Activated naive CD4-positive, alpha-beta T cell treated with anti-CD3 and anti-CD28 coated beads, Interleukin-2, amount 10 ng/mL, durations not matched to agents 7 days and 5 days (primary cell): ENCODE data around the gene LRRC32.

Experiments
- CTCF ChIA-PET: fragments of 350-600 bp; sonication (Branson Sonifier 250); formaldehyde crosslinking; loops from one replicate; lab custom pipeline; 2021; ENCODE audit warnings: antibody characterized with exemption; lab: Charles Lee
- DNase-seq: peaks from one replicate; pipeline ENCODE4 v3.0.0-alpha.2; 2020
- H3K27ac Mint-ChIP-seq: one replicate; pipeline ENCODE4 v1.8.0; 2021; ENCODE audit warnings: mild to moderate bottlenecking, moderate library complexity, mixed read lengths
- H3K27me3 Mint-ChIP-seq: one replicate; pipeline ENCODE4 v1.8.0; 2021; ENCODE audit warnings: mild to moderate bottlenecking, mixed read lengths
- H3K36me3 Mint-ChIP-seq: one replicate; pipeline ENCODE4 v1.8.0; 2021; ENCODE audit warnings: mixed read lengths
- H3K4me1 Mint-ChIP-seq: one replicate; pipeline ENCODE4 v1.8.0; 2021; ENCODE audit warnings: mixed read lengths
- H3K4me3 Mint-ChIP-seq: one replicate; pipeline ENCODE4 v1.8.0; 2021; ENCODE audit warnings: mild to moderate bottlenecking, moderate library complexity, mixed read lengths
- H3K9me3 Mint-ChIP-seq: one replicate; pipeline ENCODE4 v1.8.0; 2021; ENCODE audit warnings: mixed read lengths

The LRRC32 gene

DNA sequence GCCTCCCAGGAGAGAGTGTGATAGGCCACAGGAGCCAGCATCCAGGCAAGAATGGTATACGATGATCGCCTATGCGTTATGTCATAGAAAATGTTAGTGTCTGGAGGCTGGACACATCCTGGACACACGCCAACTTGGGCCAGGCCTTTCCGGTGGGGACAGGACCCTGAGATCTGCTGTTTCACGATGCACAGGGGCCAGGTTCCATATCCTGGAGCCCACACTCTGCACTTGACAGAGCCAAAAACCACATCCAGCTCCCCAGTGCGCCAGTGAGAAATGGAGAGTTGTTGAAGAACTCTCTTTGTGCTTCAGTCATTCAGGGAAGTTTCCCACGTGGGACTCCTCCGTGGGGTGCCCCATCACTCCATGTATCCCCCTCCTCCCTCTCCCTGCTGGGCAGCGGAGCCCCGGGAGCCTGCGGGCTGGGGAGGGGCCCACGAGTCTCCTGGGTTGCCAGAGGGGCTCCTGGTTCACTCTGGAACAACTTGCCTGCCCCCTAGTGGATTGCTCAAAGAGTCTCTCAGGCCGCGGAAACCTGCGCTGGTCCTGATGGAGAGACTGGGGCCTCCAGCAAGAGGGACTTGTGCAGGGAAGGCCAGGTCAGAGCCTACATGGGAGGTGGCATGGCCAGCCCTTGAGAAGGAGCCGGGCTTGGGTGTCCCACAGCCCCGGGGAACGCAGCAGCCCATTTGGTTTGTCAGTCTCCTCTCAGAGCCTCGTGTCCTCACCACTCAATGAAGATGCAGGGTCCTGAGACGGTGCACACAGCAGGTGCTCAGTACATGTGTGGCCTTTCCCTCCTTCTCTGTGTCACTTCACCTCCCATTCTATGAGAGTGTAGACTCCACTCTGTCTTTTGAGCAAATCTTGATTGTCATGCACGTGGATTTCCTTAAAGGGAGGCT is 10.2 kb upstream of the LRRC32 start:
- Mint-ChIP-seq H3K9me3 (no peaks in the 10 kb centered on the region), H3K27me3 (peaks cover 53% of the 10 kb centered on the region), H3K27ac (no peak overlapping the region), H3K4me3 (no peak overlapping the region), H3K36me3 (no peaks in the 10 kb centered on the region), H3K4me1 (peaks cover 34% of the 10 kb centered on the region)
- CTCF ChIA-PET = interaction anchor here (0.6 to 3.7 kb wide), 6 partner anchors 10 to 473 kb away, joined by 3 to 19 read pairs (median 5); no protein-coding TSS in a partner anchor
- peak; percentile 79 for DNase-seq

DNA sequence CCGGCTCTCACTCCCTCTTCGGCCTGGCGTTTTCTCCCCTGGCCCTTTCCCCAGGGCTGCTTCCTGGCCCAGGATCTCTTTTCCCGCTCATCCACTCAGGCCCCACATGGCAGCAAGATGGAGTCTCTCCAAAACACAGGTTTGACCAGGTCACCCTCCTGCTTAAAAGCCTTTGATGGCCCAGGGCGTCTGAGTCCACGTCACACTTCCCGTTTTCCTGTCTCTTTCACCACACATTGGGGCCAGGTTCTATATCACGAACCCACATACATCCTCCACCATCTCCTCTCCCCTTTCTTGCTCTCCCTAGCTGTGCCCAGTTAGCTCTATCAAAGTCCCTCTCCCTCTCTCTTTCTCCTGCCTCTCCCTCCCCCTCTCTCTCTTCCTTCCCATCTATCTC is 7.8 kb upstream of the LRRC32 start:
- no peak for DNase-seq
- CTCF ChIA-PET = interaction anchor here (0.9 to 3.7 kb wide), 2 partner anchors 123 to 470 kb away, joined by 3 to 19 read pairs; no protein-coding TSS in a partner anchor
- no peaks in the 10 kb centered on the region for H3K36me3 Mint-ChIP-seq
- peaks cover 63% of the 10 kb centered on the region for H3K27me3 Mint-ChIP-seq
- no peaks in the 10 kb centered on the region for H3K9me3 Mint-ChIP-seq
- H3K4me3 Mint-ChIP-seq = no peak overlapping the region
- H3K4me1 Mint-ChIP-seq = peaks cover 29% of the 10 kb centered on the region
- no peak overlapping the region for H3K27ac Mint-ChIP-seq

DNA sequence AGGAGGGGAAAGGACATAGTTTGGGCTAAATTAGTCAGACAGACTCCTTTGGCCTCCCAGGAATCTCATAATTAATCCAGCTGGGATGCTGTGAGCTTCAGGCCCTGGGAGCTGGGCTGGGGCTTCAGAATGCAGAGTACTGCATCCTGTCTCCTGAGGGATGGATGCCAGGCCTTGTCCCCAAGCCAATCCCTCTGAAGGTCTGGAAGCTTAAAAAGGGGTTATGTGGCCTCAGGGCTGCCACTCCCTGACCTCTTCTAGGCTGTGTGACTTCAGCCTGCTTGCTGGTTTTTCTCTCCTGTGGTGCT is 6.9 kb upstream of the LRRC32 start:
- H3K27ac Mint-ChIP-seq = no peak overlapping the region
- H3K27me3 Mint-ChIP-seq = peaks cover 63% of the 10 kb centered on the region

DNA sequence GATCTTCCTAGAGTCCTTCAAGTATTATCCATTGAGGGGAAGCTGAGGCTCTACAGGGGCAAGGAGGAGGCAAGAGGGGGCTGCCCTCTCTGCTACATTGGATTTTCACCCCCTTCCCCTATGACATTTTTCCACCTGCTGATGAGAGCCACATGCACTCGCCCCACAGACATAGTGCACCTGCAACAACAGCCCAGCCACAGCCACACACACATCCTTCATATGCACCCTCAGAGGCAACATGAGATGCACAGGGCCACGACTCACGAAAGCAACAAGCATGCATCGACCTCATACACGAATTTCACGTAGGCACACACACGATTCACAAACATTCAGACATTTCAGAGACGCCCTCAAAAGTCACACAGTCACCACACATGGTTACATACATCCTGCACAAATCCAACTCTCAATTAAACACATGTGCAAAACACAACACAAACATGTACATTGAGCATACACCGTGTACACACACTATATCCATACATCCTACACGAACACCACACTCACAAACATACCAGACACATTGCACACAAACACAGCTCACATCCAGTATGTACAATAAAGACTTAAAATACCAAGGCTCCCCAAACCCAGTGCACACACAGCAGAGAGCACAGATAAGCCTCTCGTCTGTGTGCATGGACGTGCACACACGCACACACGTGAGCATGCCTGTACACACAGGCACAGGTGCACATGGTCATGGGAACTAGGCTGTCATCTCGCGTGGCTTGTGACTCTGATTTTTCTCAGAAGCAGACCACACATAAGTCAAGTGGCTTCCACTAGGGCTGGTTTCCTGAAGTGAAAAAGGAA is 6.3 kb upstream of the LRRC32 start:
- Mint-ChIP-seq H3K27me3 (peaks cover 64% of the 10 kb centered on the region), H3K9me3 (no peaks in the 10 kb centered on the region), H3K36me3 (no peaks in the 10 kb centered on the region), H3K4me1 (peaks cover 41% of the 10 kb centered on the region), H3K4me3 (no peak overlapping the region), H3K27ac (no peak overlapping the region)
- peak; percentile 35 for DNase-seq
- CTCF ChIA-PET = no interaction called here

More for the DNA sequence above, 6.9 kb upstream of the LRRC32 start:
- Mint-ChIP-seq H3K4me1 (peaks cover 37% of the 10 kb centered on the region), H3K9me3 (no peaks in the 10 kb centered on the region), H3K36me3 (no peaks in the 10 kb centered on the region), H3K4me3 (no peak overlapping the region)
- CTCF ChIA-PET = interaction anchor here (3.7 kb wide), 1 partner anchor 469 kb away, joined by 19 read pairs; no protein-coding TSS in a partner anchor
- DNase-seq = no peak

DNA sequence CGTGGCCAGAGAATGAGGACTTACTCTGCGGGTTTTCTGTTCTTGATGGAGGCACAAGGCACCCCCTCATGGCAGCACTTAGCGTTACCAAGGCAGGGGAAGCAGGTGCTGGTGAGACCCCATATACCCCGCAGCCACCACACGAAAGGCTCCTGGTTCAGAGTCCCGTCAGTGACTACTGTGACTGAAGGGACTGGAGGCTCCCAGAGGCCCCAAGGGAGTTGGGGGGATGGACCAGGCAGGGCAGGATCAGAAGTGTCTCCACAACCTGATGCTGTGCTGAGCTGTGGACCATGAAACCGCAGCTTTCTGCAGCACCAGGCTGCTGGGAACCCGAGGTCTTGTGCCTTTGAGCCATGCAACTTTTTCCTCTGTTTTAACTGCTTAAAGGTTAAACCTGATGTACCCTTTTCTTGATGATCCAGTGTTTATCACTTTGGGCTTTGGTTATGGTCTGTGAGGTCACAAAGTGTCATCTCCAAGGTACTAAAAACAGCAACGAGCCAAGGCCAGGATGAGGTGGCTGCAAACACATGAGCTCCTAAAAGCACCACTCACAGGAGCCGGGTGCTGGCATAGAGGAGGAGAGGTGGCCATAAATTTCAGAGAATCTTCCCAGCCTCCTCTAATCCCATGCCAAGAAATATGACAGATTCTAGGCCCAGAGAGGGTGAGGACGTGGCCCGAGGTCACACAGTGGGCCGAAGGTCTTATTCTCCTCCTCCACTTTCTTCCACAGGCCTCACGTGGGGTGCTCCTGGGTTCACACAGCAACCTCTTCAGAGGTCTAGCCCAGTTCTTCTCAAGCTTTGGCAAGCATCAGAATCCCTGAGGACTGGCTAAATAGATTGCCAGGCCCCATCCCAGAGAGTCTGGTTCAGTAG is 4.2 kb upstream of the LRRC32 start:
- CTCF ChIA-PET = no interaction called here
- no peaks in the 10 kb centered on the region for H3K36me3 Mint-ChIP-seq
- no peak overlapping the region for H3K27ac Mint-ChIP-seq
- peaks cover 50% of the 10 kb centered on the region for H3K4me1 Mint-ChIP-seq
- peaks cover 65% of the 10 kb centered on the region for H3K27me3 Mint-ChIP-seq
- DNase-seq = no peak
- no peaks in the 10 kb centered on the region for H3K9me3 Mint-ChIP-seq
- H3K4me3 Mint-ChIP-seq = no peak overlapping the region

DNA sequence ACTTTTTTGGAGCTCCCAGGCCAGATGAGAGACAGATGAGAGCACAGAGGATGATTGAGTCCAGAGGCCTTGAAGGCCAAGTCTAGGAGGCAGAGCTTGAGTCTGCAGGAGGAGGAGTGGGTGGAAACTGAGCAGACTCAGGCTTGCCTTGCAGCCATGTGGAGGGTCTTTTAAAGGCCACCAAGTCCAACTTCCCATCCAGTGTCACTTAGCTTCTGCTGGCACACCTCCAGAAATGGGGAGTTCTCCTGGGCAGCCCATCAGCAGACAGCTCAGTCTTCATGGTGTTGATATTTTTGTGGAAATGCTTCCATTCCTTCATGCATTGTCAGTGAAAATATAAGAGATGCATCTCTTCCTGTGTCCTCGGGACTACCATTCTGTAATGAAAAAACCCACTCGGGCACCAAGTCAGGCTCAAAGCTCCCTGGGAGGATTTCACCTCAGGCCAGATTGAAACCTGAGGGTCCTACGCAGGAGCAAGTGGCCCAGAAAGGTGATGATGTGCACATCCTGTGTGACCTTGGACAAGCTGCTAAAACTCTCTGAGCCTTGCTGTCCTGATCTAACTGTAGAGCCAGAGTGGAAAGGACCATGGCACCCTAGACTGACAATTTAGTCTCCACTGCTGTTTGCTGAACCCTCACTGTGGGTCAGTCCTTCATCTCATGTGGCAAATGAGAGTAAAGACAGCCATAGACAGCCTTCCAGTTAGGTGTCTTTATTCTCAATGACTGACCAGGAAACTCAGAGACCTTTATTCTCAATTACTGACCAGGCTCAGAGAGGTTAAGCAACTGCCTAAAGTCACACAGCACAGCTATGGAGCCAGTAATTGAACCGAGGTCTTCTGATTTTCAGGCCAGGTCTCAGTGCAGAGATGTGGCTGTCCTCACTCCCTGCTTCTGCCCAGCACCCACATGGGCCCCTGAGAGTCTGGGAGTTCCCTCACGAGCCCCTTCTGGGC is 2.9 kb upstream of the LRRC32 start:
- H3K4me3 Mint-ChIP-seq = no peak overlapping the region
- no peak for DNase-seq
- H3K27me3 Mint-ChIP-seq = peaks cover 65% of the 10 kb centered on the region
- no peaks in the 10 kb centered on the region for H3K9me3 Mint-ChIP-seq
- H3K4me1 Mint-ChIP-seq = peaks cover 46% of the 10 kb centered on the region
- no peaks in the 10 kb centered on the region for H3K36me3 Mint-ChIP-seq
- H3K27ac Mint-ChIP-seq = peak overlapping the region; percentile 68
- CTCF ChIA-PET = interaction anchor here (1.0 to 2.7 kb wide), 5 partner anchors 9 to 74 kb away, joined by 3 to 14 read pairs (median 6); no protein-coding TSS in a partner anchor

DNA sequence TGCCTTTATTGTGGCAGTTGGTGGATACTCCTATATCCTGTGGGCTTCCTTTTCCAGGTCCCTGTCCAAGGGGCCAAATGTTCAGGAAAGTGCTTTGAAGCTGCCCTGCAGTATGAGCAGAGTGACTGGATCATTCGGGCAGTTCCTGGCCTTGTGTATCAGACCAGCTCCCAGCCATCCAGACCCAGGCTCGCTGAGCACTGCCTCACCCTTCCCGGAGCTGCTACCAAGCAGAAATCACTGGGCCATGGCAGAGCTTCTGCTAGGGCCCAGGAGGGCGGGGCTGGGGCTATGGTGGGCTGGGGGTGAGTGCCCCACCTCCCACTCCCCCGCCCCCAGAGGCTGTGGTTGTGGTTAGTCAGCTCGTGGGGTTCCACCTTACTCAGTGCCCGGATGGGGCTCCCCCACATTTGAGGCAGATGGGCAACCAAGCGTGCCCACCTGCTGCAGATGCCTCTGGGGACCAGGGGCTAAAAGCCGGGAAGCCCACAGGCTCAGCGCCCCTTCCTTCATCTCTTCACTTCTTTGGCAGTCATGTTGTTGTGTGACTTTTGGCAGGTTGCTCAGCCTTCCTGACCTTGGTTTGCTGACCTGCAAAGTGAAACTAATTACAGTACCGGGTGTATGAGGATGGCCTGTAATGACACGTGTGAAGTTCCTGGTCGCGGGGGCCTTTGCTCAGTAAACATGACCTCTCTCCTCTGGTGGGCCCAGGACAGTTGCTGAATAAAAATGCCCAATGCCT is 2.1 kb upstream of the LRRC32 start:
- Mint-ChIP-seq H3K4me1 (peaks cover 38% of the 10 kb centered on the region), H3K27ac (peak overlapping the region; percentile 68), H3K9me3 (no peaks in the 10 kb centered on the region), H3K27me3 (peaks cover 65% of the 10 kb centered on the region), H3K36me3 (no peaks in the 10 kb centered on the region), H3K4me3 (no peak overlapping the region)
- DNase-seq = peak; percentile 32
- CTCF ChIA-PET = interaction anchor here (0.5 to 2.7 kb wide), 6 partner anchors 10 to 193 kb away, joined by 3 to 14 read pairs (median 4); no protein-coding TSS in a partner anchor

DNA sequence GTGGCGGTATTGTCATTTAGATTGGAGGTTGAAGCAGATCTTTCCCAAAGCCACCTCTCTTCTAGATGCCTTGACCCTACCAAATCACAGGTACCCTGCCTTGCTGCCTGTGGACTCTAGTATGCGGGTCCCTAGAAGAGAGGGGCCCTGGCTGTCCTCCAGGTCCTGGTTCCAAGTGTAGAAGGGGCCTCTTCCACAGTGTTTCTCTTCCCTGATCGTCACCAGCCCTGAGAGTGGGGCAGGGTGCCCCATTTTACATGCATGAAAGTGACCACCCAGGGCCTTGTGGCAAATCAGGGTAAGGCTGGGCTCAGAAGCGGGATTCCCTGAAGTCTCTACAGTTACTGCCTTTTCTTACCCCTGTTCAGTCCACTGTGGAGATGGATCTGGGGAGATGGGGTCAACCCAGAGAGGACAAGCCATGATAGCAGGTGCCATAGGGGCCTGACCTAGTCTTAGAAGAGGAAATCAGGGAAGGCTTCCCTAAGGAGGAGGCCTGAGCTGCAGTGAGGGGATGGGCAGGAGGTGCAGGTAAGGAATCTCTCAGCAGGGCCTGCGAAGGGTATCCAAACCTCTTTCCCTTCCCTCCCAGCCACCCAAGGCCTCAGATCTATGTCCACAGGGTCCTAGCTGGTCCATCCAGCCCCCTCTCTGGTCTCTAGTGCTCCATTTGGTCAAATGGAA is 1.2 kb upstream of the LRRC32 start:
- peaks cover 69% of the 10 kb centered on the region for H3K27me3 Mint-ChIP-seq
- H3K36me3 Mint-ChIP-seq = no peaks in the 10 kb centered on the region
- no peak for DNase-seq
- H3K4me3 Mint-ChIP-seq = peak overlapping the region; percentile 16
- no peak overlapping the region for H3K27ac Mint-ChIP-seq
- no peaks in the 10 kb centered on the region for H3K9me3 Mint-ChIP-seq
- peaks cover 32% of the 10 kb centered on the region for H3K4me1 Mint-ChIP-seq
- CTCF ChIA-PET = interaction anchor here (0.5 to 2.7 kb wide), 4 partner anchors 11 to 192 kb away, joined by 3 to 14 read pairs (median 7); no protein-coding TSS in a partner anchor

DNA sequence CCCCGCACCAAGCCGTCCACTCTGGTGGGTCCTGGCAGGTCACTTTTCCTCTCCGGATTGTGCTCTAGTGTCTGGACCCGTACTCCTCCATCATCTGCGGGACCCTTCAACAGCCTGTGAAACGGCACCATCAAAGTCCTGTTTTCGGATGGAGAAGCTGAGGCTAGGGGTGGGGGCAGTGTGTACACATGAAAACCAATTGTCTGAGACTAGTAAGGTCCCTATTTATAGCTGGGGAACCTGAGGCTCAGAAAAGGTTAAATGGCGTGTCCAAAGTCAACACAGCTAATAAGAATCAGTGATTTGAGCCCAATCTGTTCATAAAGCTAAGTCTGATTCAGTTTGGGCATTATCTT is 668 bp upstream of the LRRC32 start:
- H3K9me3 Mint-ChIP-seq = no peaks in the 10 kb centered on the region
- peak overlapping the region; percentile 16 for H3K4me3 Mint-ChIP-seq
- no peak overlapping the region for H3K27ac Mint-ChIP-seq
- peaks cover 68% of the 10 kb centered on the region for H3K27me3 Mint-ChIP-seq
- peaks cover 28% of the 10 kb centered on the region for H3K4me1 Mint-ChIP-seq
- no peak for DNase-seq
- no peaks in the 10 kb centered on the region for H3K36me3 Mint-ChIP-seq
- CTCF ChIA-PET = interaction anchor here (2.6 to 2.7 kb wide), 2 partner anchors 11 to 72 kb away, joined by 11 to 14 read pairs; no protein-coding TSS in a partner anchor

DNA sequence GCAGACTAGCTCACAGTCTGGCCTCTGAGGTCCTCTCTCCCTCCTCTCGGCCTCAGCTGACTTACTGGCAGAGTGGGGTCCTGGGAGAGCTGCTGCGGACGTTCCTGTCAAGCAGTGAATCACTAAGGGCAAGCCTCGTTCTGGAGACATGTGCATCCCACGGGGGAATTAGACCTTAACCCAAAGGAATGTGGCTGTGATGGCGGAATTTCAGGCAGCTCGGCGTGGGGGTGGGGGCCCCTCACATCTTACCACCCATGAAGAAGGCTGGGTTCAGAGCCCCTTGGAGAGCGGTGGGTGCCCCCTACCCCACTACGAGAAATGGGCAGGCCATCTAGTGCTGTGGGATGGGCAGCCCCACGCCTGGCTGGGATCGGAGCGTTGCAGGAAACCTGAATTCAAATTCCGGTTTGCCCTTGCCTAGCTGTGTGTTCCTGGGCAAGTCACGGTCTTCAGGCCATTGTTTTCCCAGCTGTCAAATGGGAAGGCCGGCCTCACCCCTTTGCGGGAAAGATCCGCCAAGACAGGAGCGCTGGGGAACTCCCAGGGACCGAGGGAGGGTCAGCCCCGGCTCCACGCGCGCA is 554 bp downstream of the LRRC32 start:
- no peak overlapping the region for H3K27ac Mint-ChIP-seq
- DNase-seq = no peak
- H3K4me1 Mint-ChIP-seq = peaks cover 35% of the 10 kb centered on the region
- H3K27me3 Mint-ChIP-seq = peaks cover 57% of the 10 kb centered on the region
- H3K9me3 Mint-ChIP-seq = no peaks in the 10 kb centered on the region
- H3K36me3 Mint-ChIP-seq = no peaks in the 10 kb centered on the region
- CTCF ChIA-PET = no interaction called here
- H3K4me3 Mint-ChIP-seq = peak overlapping the region; percentile 59

DNA sequence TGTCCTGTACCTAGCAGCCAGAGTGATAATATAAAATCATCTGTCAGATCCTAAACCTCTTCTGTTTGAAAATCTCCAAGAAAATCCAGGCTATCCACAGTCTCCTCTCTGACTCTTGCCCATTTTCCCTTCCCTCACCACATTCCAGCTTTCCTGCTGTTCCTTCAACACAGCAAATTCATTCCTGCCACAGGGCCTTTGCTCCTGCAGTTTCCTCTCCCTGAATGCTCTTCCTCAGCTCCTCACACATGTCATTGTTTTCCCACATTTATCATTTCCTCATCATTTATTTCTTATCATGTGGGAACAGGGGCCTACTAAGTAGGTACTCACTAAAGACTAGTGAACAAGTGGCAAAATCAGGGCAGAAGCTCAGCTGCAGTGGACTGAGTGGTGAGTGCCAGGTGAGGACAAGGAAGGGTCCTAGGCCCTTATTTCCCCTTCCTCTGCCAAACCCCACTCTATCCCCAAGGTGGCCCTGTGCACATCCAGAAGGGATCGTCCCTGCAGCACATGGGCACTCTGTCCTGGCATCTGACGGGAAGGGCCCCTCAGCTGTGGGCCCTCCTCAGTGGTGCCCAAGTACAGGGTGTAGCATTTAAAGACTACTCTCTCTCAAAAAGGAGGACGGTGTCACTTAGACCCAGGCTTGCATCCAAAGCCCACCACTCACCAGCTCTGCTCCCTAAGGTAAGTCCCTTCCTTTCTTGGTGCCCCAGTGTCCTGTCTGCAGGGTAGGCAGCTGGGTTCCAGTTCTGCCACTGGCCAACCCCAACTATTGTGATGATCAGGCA is 2.0 kb downstream of the LRRC32 start:
- Mint-ChIP-seq H3K9me3 (no peaks in the 10 kb centered on the region), H3K27me3 (peaks cover 60% of the 10 kb centered on the region), H3K36me3 (no peaks in the 10 kb centered on the region), H3K27ac (no peak overlapping the region), H3K4me1 (peaks cover 48% of the 10 kb centered on the region), H3K4me3 (peak overlapping the region; percentile 61)
- CTCF ChIA-PET = no interaction called here
- no peak for DNase-seq
